ENCODE results near the gene DSG3.

The DSG3 gene

GRCh38 chr18:31420524-31420923, 27.0 kb upstream of the DSG3 start:
- FAIRE-seq (peak; percentile 6), DNase-seq (ENCODE audit: insufficient read length, low spot score) (no peak)
- TF ChIP-seq CTCF (IDR thresholded peaks at IDR 0.05; ENCODE audit: insufficient read depth, missing control alignments): no peak

GRCh38 chr18:31424383-31424988, 23.1 kb upstream of the DSG3 start:
- FAIRE-seq (peak; percentile 92), DNase-seq (ENCODE audit: insufficient read length, low spot score) (no peak)
- peak; percentile 64 for TF ChIP-seq CTCF (IDR thresholded peaks at IDR 0.05; ENCODE audit: insufficient read depth, missing control alignments)

GRCh38 chr18:31426021-31426420, 21.5 kb upstream of the DSG3 start:
- no peak for TF ChIP-seq CTCF (IDR thresholded peaks at IDR 0.05; ENCODE audit: insufficient read depth, missing control alignments)
- DNase-seq (ENCODE audit: insufficient read length, low spot score) (no peak), FAIRE-seq (peak; percentile 38)

- no peak for TF ChIP-seq CTCF (IDR thresholded peaks at IDR 0.05; ENCODE audit: insufficient read depth, missing control alignments)
- FAIRE-seq (peak; percentile 63), DNase-seq (ENCODE audit: insufficient read length, low spot score) (no peak)
Observed at GRCh38 chr18:31426871-31427406, 20.6 kb upstream of the DSG3 start.

- no peak for DNase-seq (ENCODE audit: insufficient read length, low spot score)
- TF ChIP-seq CTCF (IDR thresholded peaks at IDR 0.05; ENCODE audit: insufficient read depth, missing control alignments): no peak
- FAIRE-seq: peak; percentile 48
Observed at GRCh38 chr18:31428211-31428610, 19.3 kb upstream of the DSG3 start.

- FAIRE-seq: no peak
- TF ChIP-seq CTCF (IDR thresholded peaks at IDR 0.05; ENCODE audit: insufficient read depth, missing control alignments): no peak
Observed at GRCh38 chr18:31429623-31430022, 17.9 kb upstream of the DSG3 start.

GRCh38 chr18:31430072-31430471, 17.5 kb upstream of the DSG3 start:
- no peak for TF ChIP-seq CTCF (IDR thresholded peaks at IDR 0.05; ENCODE audit: insufficient read depth, missing control alignments)
- no peak for FAIRE-seq
- no peak for DNase-seq (ENCODE audit: insufficient read length, low spot score)

More at GRCh38 chr18:31429623-31430022, 17.9 kb upstream of the DSG3 start:
- no peak for DNase-seq (ENCODE audit: insufficient read length, low spot score)

Measured in D721Med (cell line).